ENCODE data around the gene CBX4. TPM values are rescaled to one million over a fixed set of nuclear protein-coding genes. Genes with fewer than 3 reads are reported as not detected.

The CBX4 gene
- total and polyA plus RNA-seq, 2 donors from 2014 or later: 7.1 to 26.8 TPM

GRCh38 chr17:79806863-79807720, 32.1 kb downstream of the CBX4 start:
- Histone ChIP-seq H3K36me3 (ENCODE audit: control insufficient read depth in 2 of 3, insufficient read depth in 3 of 3, low read length in 3 of 3) (no peaks in the 10 kb centered on the region), H3K27me3 (ENCODE audit: control insufficient read depth, insufficient read depth, low read length) (peaks cover 76% of the 10 kb centered on the region), H3K9ac (ENCODE audit: low read length in 3 of 3) (no peak overlapping the region), H3K4me1 (ENCODE audit: control insufficient read depth in 2 of 3, insufficient read depth in 2 of 3, low read depth in 1 of 3, low read length in 3 of 3) (peaks cover 0 to 10% (median 0%) of the 10 kb centered on the region in 3 donors), H3K27ac (ENCODE audit: low read depth in 2 of 2, low read length in 2 of 2) (no peak overlapping the region), H3K4me3 (ENCODE audit: low read length in 3 of 3) (no peak overlapping the region), H3K9me3 (ENCODE audit: control insufficient read depth in 2 of 3, insufficient read depth in 1 of 3, low read length in 3 of 3) (no peaks in the 10 kb centered on the region)
- TF ChIP-seq CTCF (IDR thresholded peaks at IDR 0.05; ENCODE audit: borderline replicate concordance, extremely low read depth, insufficient read depth): no peak
- intact Hi-C loops (cut with DNase I): no loop called here
- DNase-seq: peak in 1 of 5 donors; percentile 40
- no peak for FAIRE-seq

GRCh38 chr17:79806446-79806760, 32.8 kb downstream of the CBX4 start:
- FAIRE-seq (no peak), DNase-seq (peak in 1 of 5 donors; percentile 58)
- H3K36me3 ChIP-seq (ENCODE audit: control insufficient read depth in 2 of 3, insufficient read depth in 3 of 3, low read length in 3 of 3): no peaks in the 10 kb centered on the region
- peaks cover 0 to 6% (median 0%) of the 10 kb centered on the region in 3 donors for H3K4me1 ChIP-seq (ENCODE audit: control insufficient read depth in 2 of 3, insufficient read depth in 2 of 3, low read depth in 1 of 3, low read length in 3 of 3)
- no peak overlapping the region for H3K9ac ChIP-seq (ENCODE audit: low read length in 3 of 3)
- TF ChIP-seq CTCF (IDR thresholded peaks at IDR 0.05; ENCODE audit: borderline replicate concordance, extremely low read depth, insufficient read depth): no peak
- H3K9me3 ChIP-seq (ENCODE audit: control insufficient read depth in 2 of 3, insufficient read depth in 1 of 3, low read length in 3 of 3): no peaks in the 10 kb centered on the region
- peaks cover 76% of the 10 kb centered on the region for H3K27me3 ChIP-seq (ENCODE audit: control insufficient read depth, insufficient read depth, low read length)
- H3K27ac ChIP-seq (ENCODE audit: low read depth in 2 of 2, low read length in 2 of 2): no peak overlapping the region
- no peak overlapping the region for H3K4me3 ChIP-seq (ENCODE audit: low read length in 3 of 3)
- intact Hi-C loops (cut with DNase I): no loop called here

GRCh38 chr17:79804856-79805696, 34.2 kb downstream of the CBX4 start:
- no peaks in the 10 kb centered on the region for H3K9me3 ChIP-seq (ENCODE audit: control insufficient read depth in 2 of 3, insufficient read depth in 1 of 3, low read length in 3 of 3)
- no peak for FAIRE-seq

More at GRCh38 chr17:79804856-79805696, 34.2 kb downstream of the CBX4 start:
- DNase-seq: no peak
- TF ChIP-seq CTCF (IDR thresholded peaks at IDR 0.05; ENCODE audit: borderline replicate concordance, extremely low read depth, insufficient read depth): no peak
- H3K27ac ChIP-seq (ENCODE audit: low read depth in 2 of 2, low read length in 2 of 2): no peak overlapping the region
- peaks cover 0 to 7% (median 0%) of the 10 kb centered on the region in 3 donors for H3K4me1 ChIP-seq (ENCODE audit: control insufficient read depth in 2 of 3, insufficient read depth in 2 of 3, low read depth in 1 of 3, low read length in 3 of 3)
- H3K4me3 ChIP-seq (ENCODE audit: low read length in 3 of 3): no peak overlapping the region
- H3K9ac ChIP-seq (ENCODE audit: low read length in 3 of 3): no peak overlapping the region
- intact Hi-C loops (cut with DNase I): no loop called here
- peaks cover 82% of the 10 kb centered on the region for H3K27me3 ChIP-seq (ENCODE audit: control insufficient read depth, insufficient read depth, low read length)
- H3K36me3 ChIP-seq (ENCODE audit: control insufficient read depth in 2 of 3, insufficient read depth in 3 of 3, low read length in 3 of 3): no peaks in the 10 kb centered on the region
